ENCODE data around the gene RFX1. TPM values are rescaled to one million over a fixed set of nuclear protein-coding genes. Genes with fewer than 3 reads are reported as not detected.
"Not testable (repeated sequence)": the region's sequence is repeated elsewhere in the genome, so short reads cannot be mapped to it uniquely, and the experiment has no call there.

RFX1 gene
- total RNA-seq, 1 experiment from 2014 or later = 1.7 TPM

- no peak for DNase-seq (ENCODE audit: low spot score)
Observed at GRCh38 chr19:13935765-13936510, 70.2 kb downstream of the RFX1 start.

- DNase-seq (ENCODE audit: low spot score) = no peak
Observed at GRCh38 chr19:13934785-13935109, 71.4 kb downstream of the RFX1 start.

GRCh38 chr19:13932911-13933393 lies 73.2 kb downstream of the RFX1 start:
- no peak for DNase-seq (ENCODE audit: low spot score)

- no peak for DNase-seq (ENCODE audit: low spot score)
Observed at GRCh38 chr19:13932149-13932637, 73.9 kb downstream of the RFX1 start.

- no peak for DNase-seq (ENCODE audit: low spot score)
Observed at GRCh38 chr19:13931391-13932148, 74.5 kb downstream of the RFX1 start.

- DNase-seq (ENCODE audit: low spot score) = no peak
Observed at GRCh38 chr19:13930402-13930801, 75.7 kb downstream of the RFX1 start.

- DNase-seq (ENCODE audit: low spot score) = no peak
Observed at GRCh38 chr19:13929956-13930355, 76.2 kb downstream of the RFX1 start.

GRCh38 chr19:13929340-13929739 lies 76.8 kb downstream of the RFX1 start:
- no peak for DNase-seq (ENCODE audit: low spot score)

GRCh38 chr19:13926715-13927114 lies 79.4 kb downstream of the RFX1 start:
- DNase-seq (ENCODE audit: low spot score) = no peak

GRCh38 chr19:13926010-13926409 lies 80.1 kb downstream of the RFX1 start:
- DNase-seq (ENCODE audit: low spot score) = no peak

- no peak for DNase-seq (ENCODE audit: low spot score)
Observed at GRCh38 chr19:13923194-13923987, 82.7 kb downstream of the RFX1 start.

GRCh38 chr19:13922118-13922517 lies 84.0 kb downstream of the RFX1 start:
- DNase-seq (ENCODE audit: low spot score) = not testable (repeated sequence)

GRCh38 chr19:13920940-13921747 lies 85.0 kb downstream of the RFX1 start:
- DNase-seq (ENCODE audit: low spot score) = peak; percentile 83

GRCh38 chr19:13920524-13920923 lies 85.6 kb downstream of the RFX1 start:
- DNase-seq (ENCODE audit: low spot score) = no peak

GRCh38 chr19:13918726-13919411 lies 87.3 kb downstream of the RFX1 start:
- no peak for DNase-seq (ENCODE audit: low spot score)

- DNase-seq (ENCODE audit: low spot score) = no peak
Observed at GRCh38 chr19:13917888-13918406, 88.2 kb downstream of the RFX1 start.

GRCh38 chr19:13914777-13915176 lies 91.3 kb downstream of the RFX1 start:
- no peak for DNase-seq (ENCODE audit: low spot score)

- no peak for DNase-seq (ENCODE audit: low spot score)
Observed at GRCh38 chr19:13913352-13913751, 92.8 kb downstream of the RFX1 start.
